GM12878 (cell line): ENCODE results near the gene VPS54. TPM values are rescaled to one million over a fixed set of nuclear protein-coding genes. Genes with fewer than 3 reads are reported as not detected.

ENCODE experiments used
- ATAC-seq: fragments of 200-7000 bp; cut with Tn5 transposase; 3 replicates; pipeline ENCODE4 v1.9.1; 2020; ENCODE audit warnings: mild to moderate bottlenecking, moderate library complexity
- BruUV-seq: library from RNA; stranded (reverse); fragments of 400-500 nt; replicated peaks from 2 replicates; lab custom pipeline; 2021; lab: Mats Ljungman, UMichigan
- CTCF ChIA-PET: fragments of 300-600 bp; sonication (Branson Sonifier 250); formaldehyde crosslinking; extraction: SDS; loops from one replicate; lab custom pipeline; 2021; ENCODE audit warnings: inconsistent platforms; lab: Yijun Ruan, JAX
- POLR2A ChIA-PET: fragments of 350-600 bp; formaldehyde crosslinking; extraction: SDS; loops from one replicate; lab custom pipeline; 2021; ENCODE audit warnings: inconsistent platforms; lab: Charles Lee
- RAD21 ChIA-PET: fragments of 300-600 bp; sonication (Branson Sonifier 250); formaldehyde crosslinking; loops from one replicate; lab custom pipeline; 2023; ENCODE audit warnings: antibody characterized with exemption; ENCODE audit not compliant: unreplicated experiment; lab: Charles Lee
- SMC1A ChIA-PET: fragments of 300-600 bp; sonication (Branson Sonifier 250); formaldehyde crosslinking; loops from one replicate; lab custom pipeline; 2023; ENCODE audit not compliant: unreplicated experiment, uncharacterized antibody; lab: Charles Lee
- DNase-seq: peaks from one replicate; pipeline ENCODE4 v3.0.0-alpha.2; 2011; ENCODE audit warnings: low read depth, low spot score
- FAIRE-seq: peaks from 3 replicates; lab custom pipeline; 2011; peaks lifted over from hg19 to GRCh38; lab: Jason Lieb, UNC
- H2AFZ ChIP-seq: 2 replicates; pipeline ENCODE4 v1.6.0; 2011; ENCODE audit warnings: low read depth, low read length, control low read depth; ENCODE audit not compliant: control insufficient read depth
- H3K27ac ChIP-seq: 2 replicates; pipeline ENCODE4 v1.5.1; 2011; ENCODE audit warnings: control low read depth; ENCODE audit not compliant: control insufficient read depth, insufficient read depth
- H3K27me3 ChIP-seq, 2 experiments: replicated peaks in 1 of 2; 2 replicates each; pipeline versions ENCODE4 v1.6.0 to v1.6.1; 2011; ENCODE audit warnings: low read length in 1 of 2; ENCODE audit not compliant: control insufficient read depth in 2 of 2, insufficient read depth in 2 of 2
- H3K36me3 ChIP-seq, 2 experiments: 2 replicates each; pipeline ENCODE4 v1.5.1; 2011; ENCODE audit warnings: low read length in 1 of 2; ENCODE audit not compliant: control insufficient read depth in 2 of 2, insufficient read depth in 2 of 2
- H3K4me1 ChIP-seq: 2 replicates; pipeline ENCODE4 v1.6.1; 2011; ENCODE audit warnings: mild to moderate bottlenecking, low read length, moderate library complexity, mixed read lengths; ENCODE audit not compliant: control insufficient read depth, insufficient read depth
- H3K4me2 ChIP-seq: 2 replicates; pipeline ENCODE4 v1.6.0; 2011; ENCODE audit warnings: control low read depth; ENCODE audit not compliant: control insufficient read depth, insufficient read depth
- H3K4me3 ChIP-seq: fragments of 200-600 bp; sonication (generic); 2 replicates; pipeline ENCODE4 v1.5.1; 2016
- H3K79me2 ChIP-seq: 2 replicates; pipeline ENCODE4 v1.6.0; 2011; ENCODE audit warnings: low read length; ENCODE audit not compliant: control insufficient read depth, insufficient read depth
- H3K9ac ChIP-seq: 2 replicates; pipeline ENCODE4 v1.8.0; 2011; ENCODE audit warnings: low read length, control low read depth, mixed read lengths; ENCODE audit not compliant: control insufficient read depth, insufficient read depth
- H3K9me3 ChIP-seq: replicated peaks from 3 replicates; pipeline ENCODE4 v1.5.1; 2011; ENCODE audit warnings: mild to moderate bottlenecking, low read length; ENCODE audit not compliant: control insufficient read depth, insufficient read depth
- H4K20me1 ChIP-seq: 2 replicates; pipeline ENCODE4 v1.6.0; 2011; ENCODE audit not compliant: control insufficient read depth, insufficient read depth
- BACH1 ChIP-seq: fragments of 450-650 bp; IDR thresholded peaks from 2 replicates; pipeline ENCODE4 v1.6.1; 2017; ENCODE audit warnings: mild to moderate bottlenecking, borderline replicate concordance
- BCL11A ChIP-seq: IDR thresholded peaks from 2 replicates; pipeline ENCODE4 v1.6.1; 2011; ENCODE audit warnings: low read depth, low read length
- BMI1 ChIP-seq: fragments of 450-650 bp; IDR thresholded peaks from 2 replicates; pipeline ENCODE4 v1.6.1; 2016; ENCODE audit warnings: mild to moderate bottlenecking, moderate library complexity, borderline replicate concordance
- E2F8 ChIP-seq: fragments of 450-650 bp; IDR thresholded peaks from 2 replicates; pipeline ENCODE4 v1.6.1; 2018; ENCODE audit warnings: mild to moderate bottlenecking, low read depth, moderate library complexity; ENCODE audit not compliant: partially characterized antibody
- HDAC6 ChIP-seq: fragments of 200-600 bp; sonication (generic); IDR thresholded peaks from one replicate; pipeline ENCODE4 v1.8.0; 2017; ENCODE audit warnings: antibody characterized with exemption; ENCODE audit not compliant: unreplicated experiment
- MEF2B ChIP-seq: fragments of 450-650 bp; IDR thresholded peaks from 2 replicates; pipeline ENCODE4 v1.6.1; 2018; ENCODE audit warnings: mild to moderate bottlenecking, moderate library complexity; ENCODE audit not compliant: partially characterized antibody, poor library complexity, severe bottlenecking
- NFXL1 ChIP-seq: fragments of 450-650 bp; IDR thresholded peaks from 2 replicates; pipeline ENCODE4 v1.6.1; 2017; ENCODE audit warnings: antibody characterized with exemption, mild to moderate bottlenecking, borderline replicate concordance
- NR2C1 ChIP-seq: fragments of 450-650 bp; IDR thresholded peaks from 2 replicates; pipeline ENCODE4 v1.6.1; 2017; ENCODE audit warnings: antibody characterized with exemption, mild to moderate bottlenecking, moderate library complexity
- POLR2AphosphoS2 ChIP-seq: IDR thresholded peaks from 2 replicates; pipeline ENCODE4 v1.6.1; 2011; ENCODE audit warnings: low read depth, mild to moderate bottlenecking, low read length, improper control_type of control experiment, moderate library complexity
- RAD21 ChIP-seq: IDR thresholded peaks from 2 replicates; pipeline ENCODE4 v1.6.1; 2011; ENCODE audit warnings: mild to moderate bottlenecking, low read depth, low read length, moderate library complexity; ENCODE audit not compliant: insufficient read depth
- RELA ChIP-seq: fragments of 450-650 bp; IDR thresholded peaks from 2 replicates; pipeline ENCODE4 v1.8.0; 2014; ENCODE audit warnings: borderline replicate concordance; ENCODE audit not compliant: partially characterized antibody
- SREBF2 ChIP-seq: IDR thresholded peaks from 2 replicates; pipeline ENCODE4 v1.6.1; 2012; ENCODE audit warnings: mild to moderate bottlenecking, low read length
- TARDBP ChIP-seq: IDR thresholded peaks from 2 replicates; pipeline ENCODE4 v1.6.1; 2016; ENCODE audit warnings: borderline replicate concordance
- TCF7 ChIP-seq: IDR thresholded peaks from 2 replicates; pipeline ENCODE4 v1.6.1; 2014; ENCODE audit warnings: antibody characterized with exemption, borderline replicate concordance
- ZSCAN29 ChIP-seq: fragments of 450-650 bp; IDR thresholded peaks from 2 replicates; pipeline ENCODE4 v1.6.1; 2017; ENCODE audit warnings: mild to moderate bottlenecking, moderate library complexity
- WGBS: methylation state at CpG from one replicate; pipeline ENCODE4 v1.1.6; 2016; ENCODE audit warnings: low lambda C conversion rate; ENCODE audit not compliant: insufficient replicate concordance, insufficient coverage; ENCODE audit errors: missing lambda C conversion rate; 5-methylcytosine and 5-hydroxymethylcytosine counted together
- in situ Hi-C: fragments of 300-500 bp; cut with MboI; formaldehyde crosslinking; loops from 9 replicates; pipeline ENCODE4 v1.14.3; 2018; ENCODE audit warnings: mixed read lengths
- intact Hi-C: fragments of 100-400 bp; cut with micrococcal nuclease; formaldehyde crosslinking; loops from one replicate; pipeline ENCODE4 v1.14.2; 2022; ENCODE audit not compliant: unreplicated experiment
- polyA plus RNA-seq, 11 experiments: library from polyadenylated mRNA; depleted of rRNA in 4 of 11; unstranded in 6 of 11; stranded (reverse) in 5 of 11; fragments of >200 nt; fragmentation: Nextera tagmentation in 4 of 11; fragmentation: Illumina TruSeq in 1 of 11; extraction: Ambion mirVana in 4 of 11; extraction: Trizol in 1 of 11; gene quantifications; 1 replicate in 1 of 11; 2 replicates in 10 of 11; pipeline versions ENCODE4 v1.2.1 to v1.2.3, GENCODE V29; 2011 to 2016; ENCODE audit warnings: inconsistent platforms in 2 of 11, missing spikeins in 2 of 11, low read depth in 1 of 11
- total RNA-seq, 4 experiments: library from RNA; depleted of rRNA in 3 of 4; stranded (reverse); fragments of >200 nt in 3 of 4; fragmentation: Illumina TruSeq in 1 of 4; extraction: Trizol in 1 of 4; gene quantifications; 2 replicates each; pipeline versions ENCODE4 v1.2.1 to v1.2.3, GENCODE V29; 2013 to 2021
- TF ChIP-seq, protein P1 (sequence below): fragments of 450-650 bp; IDR thresholded peaks from 2 replicates; pipeline ENCODE4 v1.6.1; 2017; ENCODE audit warnings: mild to moderate bottlenecking, moderate library complexity

VPS54 gene
- total and polyA plus RNA-seq, 10 of the 15 experiments (the other 5 are each of a cell fraction or from before 2014, with no cell fraction given) = 1.6 to 16.2 (median 9.3) TPM

- Histone ChIP-seq H3K9ac (no peak overlapping the region), H3K4me1 (no peaks in the 10 kb centered on the region), H3K36me3 (peaks cover 3 to 12% of the 10 kb centered on the region in 2 experiments; a peak in 2 of 4 replicates), H3K79me2 (peaks cover 18% of the 10 kb centered on the region), H2AFZ (no peak overlapping the region), H3K4me3 (no peak overlapping the region), H3K4me2 (no peak overlapping the region), H3K9me3 (no peaks in the 10 kb centered on the region), H3K27ac (no peak overlapping the region), H3K27me3 (no peaks in the 10 kb centered on the region), H4K20me1 (no peaks in the 10 kb centered on the region)
- DNase-seq (no peak), ATAC-seq (no peak), FAIRE-seq (no peak)
- intact Hi-C loops (no loop called here), in situ Hi-C loops (loop anchor here (5.0 kb wide), 1 partner anchor 166 kb away; no protein-coding TSS in a partner anchor)
- POLR2A ChIA-PET = interaction anchor here (1.2 to 1.3 kb wide), 2 partner anchors 17 to 159 kb away, joined by 3 to 4 read pairs; partner anchors contain the start of gene UGP2
- RAD21 ChIA-PET = interaction anchor here (0.6 to 1.1 kb wide), 2 partner anchors 8 to 211 kb away, joined by 3 read pairs; no protein-coding TSS in a partner anchor
- SMC1A ChIA-PET = interaction anchor here (0.6 to 10.2 kb wide), 6 partner anchors 15 to 165 kb away, joined by 3 to 90 read pairs (median 4); partner anchors contain the start of gene UGP2
- CTCF ChIA-PET = interaction anchor here (0.6 to 14.9 kb wide), 7 partner anchors 8 to 284 kb away, joined by 3 to 170 read pairs (median 4); no protein-coding TSS in a partner anchor
- BruUV-seq = no TSS peak
- 76% methylated on average over 2 of the region's 2 CpGs for WGBS
- TF ChIP-seq ZSCAN29 (no peak), NR2C1 (no peak), SREBF2 (no peak), POLR2AphosphoS2 (no peak), BACH1 (no peak), RELA (no peak), HDAC6 (no peak), MEF2B (no peak), E2F8 (no peak), BMI1 (no peak), RAD21 (no peak), TCF7 (no peak), TARDBP (no peak), NFXL1 (no peak), BCL11A (no peak)
- TF ChIP-seq, protein P1, sequence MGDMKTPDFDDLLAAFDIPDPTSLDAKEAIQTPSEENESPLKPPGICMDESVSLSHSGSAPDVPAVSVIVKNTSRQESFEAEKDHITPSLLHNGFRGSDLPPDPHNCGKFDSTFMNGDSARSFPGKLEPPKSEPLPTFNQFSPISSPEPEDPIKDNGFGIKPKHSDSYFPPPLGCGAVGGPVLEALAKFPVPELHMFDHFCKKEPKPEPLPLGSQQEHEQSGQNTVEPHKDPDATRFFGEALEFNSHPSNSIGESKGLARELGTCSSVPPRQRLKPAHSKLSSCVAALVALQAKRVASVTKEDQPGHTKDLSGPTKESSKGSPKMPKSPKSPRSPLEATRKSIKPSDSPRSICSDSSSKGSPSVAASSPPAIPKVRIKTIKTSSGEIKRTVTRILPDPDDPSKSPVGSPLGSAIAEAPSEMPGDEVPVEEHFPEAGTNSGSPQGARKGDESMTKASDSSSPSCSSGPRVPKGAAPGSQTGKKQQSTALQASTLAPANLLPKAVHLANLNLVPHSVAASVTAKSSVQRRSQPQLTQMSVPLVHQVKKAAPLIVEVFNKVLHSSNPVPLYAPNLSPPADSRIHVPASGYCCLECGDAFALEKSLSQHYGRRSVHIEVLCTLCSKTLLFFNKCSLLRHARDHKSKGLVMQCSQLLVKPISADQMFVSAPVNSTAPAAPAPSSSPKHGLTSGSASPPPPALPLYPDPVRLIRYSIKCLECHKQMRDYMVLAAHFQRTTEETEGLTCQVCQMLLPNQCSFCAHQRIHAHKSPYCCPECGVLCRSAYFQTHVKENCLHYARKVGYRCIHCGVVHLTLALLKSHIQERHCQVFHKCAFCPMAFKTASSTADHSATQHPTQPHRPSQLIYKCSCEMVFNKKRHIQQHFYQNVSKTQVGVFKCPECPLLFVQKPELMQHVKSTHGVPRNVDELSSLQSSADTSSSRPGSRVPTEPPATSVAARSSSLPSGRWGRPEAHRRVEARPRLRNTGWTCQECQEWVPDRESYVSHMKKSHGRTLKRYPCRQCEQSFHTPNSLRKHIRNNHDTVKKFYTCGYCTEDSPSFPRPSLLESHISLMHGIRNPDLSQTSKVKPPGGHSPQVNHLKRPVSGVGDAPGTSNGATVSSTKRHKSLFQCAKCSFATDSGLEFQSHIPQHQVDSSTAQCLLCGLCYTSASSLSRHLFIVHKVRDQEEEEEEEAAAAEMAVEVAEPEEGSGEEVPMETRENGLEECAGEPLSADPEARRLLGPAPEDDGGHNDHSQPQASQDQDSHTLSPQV = no peak
These were observed 160.9 kb downstream of the VPS54 start for GRCh38 chr2:63858291-63858690.
